K562 (cell line): ENCODE measurements around the gene BLVRA. TPM values are rescaled to one million over a fixed set of nuclear protein-coding genes. Genes with fewer than 3 reads are reported as not detected.

ENCODE experiments used
- ATAC-seq: fragments of 200-7000 bp; cut with Tn5 transposase; 3 replicates; pipeline ENCODE4 v1.9.1; 2020; ENCODE audit warnings: moderate library complexity
- BruUV-seq: library from RNA; stranded (reverse); fragments of 400-500 nt; replicated peaks from 2 replicates; lab custom pipeline; 2021; lab: Mats Ljungman, UMichigan
- CTCF ChIA-PET: fragments of 300-600 bp; formaldehyde crosslinking; extraction: SDS; loops from one replicate; lab custom pipeline; 2021; ENCODE audit warnings: low intra/inter-chr PET ratio; lab: Yijun Ruan, JAX
- POLR2A ChIA-PET: fragments of 300-600, 350-650 bp; sonication (Branson Sonifier 250); formaldehyde crosslinking; extraction: SDS; loops from one replicate; lab custom pipeline; 2021; ENCODE audit warnings: antibody characterized with exemption, inconsistent platforms; lab: Yijun Ruan, JAX
- DNase-seq, 4 experiments: peaks; one replicate each; pipeline versions ENCODE4 v3.0.0 to v3.0.0-alpha.2; 2011 to 2018; ENCODE audit warnings: low spot score in 3 of 4, mixed read lengths in 3 of 4; ENCODE audit errors: extremely low read depth in 1 of 4
- FAIRE-seq: peaks from 2 replicates; lab custom pipeline; 2011; peaks lifted over from hg19 to GRCh38; lab: Jason Lieb, UNC
- H2AFZ ChIP-seq: 2 replicates; pipeline ENCODE4 v1.6.0; 2011; ENCODE audit warnings: low read depth, low read length, control low read depth, inconsistent platforms
- H3K27ac ChIP-seq: fragments of 200-600 bp; 3 replicates; pipeline ENCODE4 v1.8.0; 2011; ENCODE audit warnings: low read depth, mild to moderate bottlenecking, control low read depth, inconsistent platforms, low read length, moderate library complexity, mixed read lengths; ENCODE audit errors: extremely low read depth
- H3K27me3 ChIP-seq, 2 experiments: fragments of 300-600 bp in 1 of 2; 2 replicates in 1 of 2; 3 replicates in 1 of 2; pipeline versions ENCODE4 v1.6.0 to v1.8.0; 2011; ENCODE audit warnings: inconsistent platforms in 2 of 2, low read length in 2 of 2, mild to moderate bottlenecking in 1 of 2, mixed read lengths in 1 of 2, moderate library complexity in 1 of 2; ENCODE audit not compliant: control insufficient read depth in 2 of 2, insufficient read depth in 2 of 2
- H3K36me3 ChIP-seq: fragments of 300-600 bp; 3 replicates; pipeline ENCODE4 v1.8.0; 2011; ENCODE audit warnings: mild to moderate bottlenecking, low read length, inconsistent platforms; ENCODE audit not compliant: control insufficient read depth, insufficient read depth
- H3K4me1 ChIP-seq, 2 experiments: fragments of 200-600 bp in 1 of 2; replicated peaks in 1 of 2; 2 replicates in 1 of 2; 3 replicates in 1 of 2; pipeline versions ENCODE4 v1.5.1 to v1.8.0; 2011; ENCODE audit warnings: inconsistent platforms in 2 of 2, low read length in 2 of 2, mild to moderate bottlenecking in 1 of 2, mixed read lengths in 1 of 2, moderate library complexity in 1 of 2; ENCODE audit not compliant: control insufficient read depth in 2 of 2, insufficient read depth in 2 of 2
- H3K4me2 ChIP-seq: 2 replicates; pipeline ENCODE4 v1.6.1; 2011; ENCODE audit warnings: low read length, control low read depth, inconsistent platforms, mixed read lengths; ENCODE audit not compliant: insufficient read depth
- H3K4me3 ChIP-seq: fragments of 200-600 bp; sonication (generic), shearing (Covaris generic); 2 replicates; pipeline ENCODE4 v1.5.1; 2016; ENCODE audit warnings: control low read depth, inconsistent platforms
- H3K79me2 ChIP-seq: fragments of 200-600 bp; 3 replicates; pipeline ENCODE4 v1.8.0; 2011; ENCODE audit warnings: low read length, inconsistent platforms; ENCODE audit not compliant: control insufficient read depth, insufficient read depth
- H3K9ac ChIP-seq, 2 experiments: 2 replicates each; pipeline versions ENCODE4 v1.6.0 to v1.6.1; 2011; ENCODE audit warnings: low read depth in 2 of 2, low read length in 2 of 2, control low read depth in 1 of 2, inconsistent platforms in 1 of 2, mild to moderate bottlenecking in 1 of 2, mixed read lengths in 1 of 2; ENCODE audit not compliant: insufficient read depth in 1 of 2
- H3K9me1 ChIP-seq: one replicate; pipeline ENCODE4 v1.6.0; 2011; ENCODE audit warnings: inconsistent platforms, mild to moderate bottlenecking, low read length, moderate library complexity; ENCODE audit not compliant: control insufficient read depth, insufficient read depth
- H3K9me3 ChIP-seq: replicated peaks from 2 replicates; pipeline ENCODE4 v1.5.1; 2011; ENCODE audit warnings: low read depth, low read length, inconsistent platforms; ENCODE audit not compliant: control insufficient read depth, insufficient read depth
- H4K20me1 ChIP-seq: replicated peaks from 2 replicates; pipeline ENCODE4 v1.6.1; 2011; ENCODE audit warnings: low read length, inconsistent platforms, mixed read lengths; ENCODE audit not compliant: control insufficient read depth, insufficient read depth
- ETS2 ChIP-seq: IDR thresholded peaks from 2 replicates; pipeline ENCODE4 v1.6.1; 2016; ENCODE audit warnings: borderline replicate concordance, missing genetic modification characterization, mild to moderate bottlenecking, moderate library complexity, missing compliant biosample characterization; ENCODE audit not compliant: poor library complexity, severe bottlenecking
- HOXB6 ChIP-seq: fragments of 250-450 bp; sonication (Bioruptor Pico); IDR thresholded peaks from 2 replicates; pipeline ENCODE4 v1.5.1; 2022; ENCODE audit warnings: mild to moderate bottlenecking, borderline replicate concordance
- WGBS: fragments of 100-300 bp; shearing (Covaris generic); methylation state at CpG from one replicate; pipeline ENCODE4 v1.1.6; 2016; ENCODE audit warnings: low coverage, mixed read lengths; ENCODE audit not compliant: insufficient coverage; ENCODE audit errors: missing lambda C conversion rate; 5-methylcytosine and 5-hydroxymethylcytosine counted together
- in situ Hi-C: fragments of 300-500 bp; cut with MboI; formaldehyde crosslinking; loops from 4 replicates; pipeline ENCODE4 v1.15.0; 2018; ENCODE audit warnings: inconsistent platforms, mixed read lengths
- intact Hi-C: fragments of 100-400 bp; cut with micrococcal nuclease; formaldehyde crosslinking; loops from 2 replicates; pipeline ENCODE4 v1.14.2; 2022
- polyA plus RNA-seq, 8 experiments: library from polyadenylated mRNA; depleted of rRNA in 4 of 8; stranded (reverse) in 5 of 8; unstranded in 3 of 8; fragments of >200 nt; fragmentation: Nextera tagmentation in 2 of 8; fragmentation: Illumina TruSeq in 1 of 8; extraction: Ambion mirVana in 2 of 8; extraction: Trizol in 1 of 8; gene quantifications; 2 replicates each; pipeline versions ENCODE4 v1.2.1 to v1.2.3, GENCODE V29; 2011 to 2014; ENCODE audit warnings: inconsistent platforms in 1 of 8, missing spikeins in 1 of 8
- total RNA-seq, 7 experiments: library from RNA; depleted of rRNA in 6 of 7; stranded (reverse); fragments of >200 nt in 6 of 7; fragmentation: Illumina TruSeq in 2 of 7; extraction: Trizol in 2 of 7; gene quantifications; 2 replicates each; pipeline versions ENCODE4 v1.2.1 to v1.2.3, GENCODE V29; 2011 to 2021; ENCODE audit warnings: low replicate concordance in 1 of 7
- TF ChIP-seq, protein P1 (sequence below): fragments of 250-450 bp; sonication (Bioruptor Pico); IDR thresholded peaks from 2 replicates; pipeline ENCODE4 v1.5.1; 2021; ENCODE audit warnings: mild to moderate bottlenecking

The BLVRA gene
- total and polyA plus RNA-seq, 9 of the 15 experiments (the other 6 are each of a cell fraction or from before 2014, with no cell fraction given), result 48.5 to 147 (median 61.5) TPM

DNA sequence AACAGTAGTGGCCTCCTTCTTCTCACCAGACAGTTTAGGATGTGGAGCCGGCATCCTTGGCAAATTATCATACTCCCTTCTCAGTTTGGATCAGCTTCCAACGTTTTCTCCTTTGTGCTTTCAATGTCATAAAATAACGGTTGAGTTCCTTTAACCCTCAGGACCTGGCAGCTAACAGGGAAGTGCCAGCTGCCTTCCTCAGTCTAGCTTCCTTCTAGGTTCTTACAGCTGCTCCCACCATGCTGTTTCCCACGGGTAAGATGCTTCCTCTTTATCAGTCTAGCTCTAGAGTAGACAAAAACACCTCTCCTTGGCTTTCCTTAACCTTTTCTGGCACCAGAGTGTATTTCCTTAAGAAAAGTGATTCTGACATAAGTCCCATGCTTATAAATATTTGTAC, 33.2 kb downstream of the BLVRA start:
- Histone ChIP-seq H4K20me1 (no peaks in the 10 kb centered on the region), H3K4me2 (no peak overlapping the region), H3K27ac (no peak overlapping the region), H3K79me2 (no peaks in the 10 kb centered on the region), H3K36me3 (peaks cover 49% of the 10 kb centered on the region), H3K9ac (no peak overlapping the region), H3K4me3 (no peak overlapping the region), H3K9me3 (no peaks in the 10 kb centered on the region), H2AFZ (no peak overlapping the region), H3K9me1 (no peaks in the 10 kb centered on the region), H3K27me3 (no peaks in the 10 kb centered on the region)
- intact Hi-C loops, result no loop called here
- FAIRE-seq (no peak), DNase-seq (no peak), ATAC-seq (no peak)
- no TSS peak for BruUV-seq
- ChIA-PET POLR2A (interaction anchor here (0.5 to 1.4 kb wide), 3 partner anchors 8 to 19 kb away, joined by 3 to 7 read pairs (median 4); no protein-coding TSS in a partner anchor), CTCF (no interaction called here)
- WGBS, result 58% methylated on average over 4 of the region's 4 CpGs
- TF ChIP-seq, protein P1, sequence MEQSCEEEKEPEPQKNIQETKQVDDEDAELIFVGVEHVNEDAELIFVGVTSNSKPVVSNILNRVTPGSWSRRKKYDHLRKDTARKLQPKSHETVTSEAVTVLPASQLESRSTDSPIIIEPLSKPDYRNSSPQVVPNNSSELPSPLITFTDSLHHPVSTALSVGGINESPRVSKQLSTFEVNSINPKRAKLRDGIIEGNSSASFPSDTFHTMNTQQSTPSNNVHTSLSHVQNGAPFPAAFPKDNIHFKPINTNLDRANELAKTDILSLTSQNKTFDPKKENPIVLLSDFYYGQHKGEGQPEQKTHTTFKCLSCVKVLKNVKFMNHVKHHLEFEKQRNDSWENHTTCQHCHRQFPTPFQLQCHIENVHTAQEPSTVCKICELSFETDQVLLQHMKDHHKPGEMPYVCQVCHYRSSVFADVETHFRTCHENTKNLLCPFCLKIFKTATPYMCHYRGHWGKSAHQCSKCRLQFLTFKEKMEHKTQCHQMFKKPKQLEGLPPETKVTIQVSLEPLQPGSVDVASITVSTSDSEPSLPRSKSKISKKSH (CRISPR knock-in tag), result no peak
- no peak for TF ChIP-seq HOXB6 (CRISPR knock-in tag)
- TF ChIP-seq ETS2 (tag), result no peak
- TF ChIP-seq, all 486 proteins: peak for 0
- no peaks in the 10 kb centered on the region for H3K4me1 ChIP-seq
- in situ Hi-C loops, result no loop called here
